Measurements from ENCODE around the gene MAML2.

Gene MAML2

GRCh38 chr11:96230686-96231085 lies 112.3 kb downstream of the MAML2 start:
- no peak for DNase-seq

DNA sequence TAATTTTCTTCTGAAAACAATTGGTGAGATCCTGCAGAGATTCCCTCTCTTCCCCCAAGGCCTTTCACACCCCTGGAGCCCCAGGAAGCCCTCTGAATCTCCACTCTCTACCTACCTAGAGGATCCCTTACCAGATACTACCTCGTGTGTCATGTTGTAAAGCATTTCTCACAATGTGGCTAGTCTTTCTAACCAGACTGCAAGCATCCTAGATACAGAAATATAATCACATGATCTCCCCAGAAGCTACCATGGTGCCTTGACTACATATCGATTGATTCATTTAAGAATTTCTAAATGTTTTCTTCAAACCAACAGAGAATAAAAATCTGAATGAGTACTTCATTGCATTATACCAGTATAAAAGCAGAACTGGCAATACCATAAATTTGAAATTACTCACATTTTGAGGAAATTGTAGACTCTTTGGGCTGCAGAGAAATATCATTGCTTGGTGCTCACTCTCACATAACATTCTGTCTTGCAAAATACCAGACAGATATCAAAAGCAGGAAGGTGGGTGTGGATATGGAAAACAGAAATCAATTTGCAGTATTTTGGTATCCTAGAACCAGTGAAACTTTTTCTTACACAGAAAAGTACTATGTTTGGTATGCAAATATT lies 113.5 kb downstream of the MAML2 start:
- no peak for DNase-seq

DNA sequence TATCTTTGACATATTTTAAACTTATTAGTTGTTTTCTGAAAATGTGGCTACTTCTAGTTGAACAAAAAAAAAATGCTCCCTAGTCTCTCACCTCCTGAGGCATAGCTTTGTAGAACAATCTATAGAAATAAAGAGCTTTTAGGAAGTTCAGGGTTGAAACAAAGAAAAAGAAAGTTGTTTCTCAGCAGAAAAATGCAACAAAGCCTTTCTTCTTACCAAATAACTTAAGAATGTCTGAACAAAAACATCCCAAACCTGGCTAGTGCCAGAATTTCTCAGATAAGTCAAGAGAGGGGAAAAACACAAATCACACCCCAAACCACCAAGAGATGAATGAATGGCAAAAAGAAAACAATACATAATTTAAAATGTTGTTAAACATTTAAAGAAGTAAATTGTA lies 114.1 kb downstream of the MAML2 start:
- DNase-seq: peak; percentile 62

DNA sequence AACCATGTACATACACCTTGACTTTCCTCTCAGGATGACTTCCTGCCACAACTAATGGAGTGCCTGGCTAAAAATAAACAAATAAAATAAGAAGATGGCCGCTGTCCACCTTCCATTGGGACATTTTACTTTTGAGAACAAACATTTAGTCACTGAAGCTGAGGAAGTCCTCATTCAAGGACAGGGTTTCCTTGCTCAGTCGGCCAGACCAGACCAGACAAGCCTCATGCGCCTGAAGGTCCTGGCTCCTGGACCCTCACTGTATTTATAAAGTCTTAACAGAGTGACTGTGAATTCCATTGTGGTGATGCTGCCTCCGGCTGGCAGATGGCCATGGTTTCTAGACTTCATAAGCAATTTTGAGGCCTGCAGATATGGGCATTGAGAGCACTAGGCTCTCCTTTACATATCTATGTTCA lies 114.5 kb downstream of the MAML2 start:
- peak; percentile 95 for DNase-seq

DNA sequence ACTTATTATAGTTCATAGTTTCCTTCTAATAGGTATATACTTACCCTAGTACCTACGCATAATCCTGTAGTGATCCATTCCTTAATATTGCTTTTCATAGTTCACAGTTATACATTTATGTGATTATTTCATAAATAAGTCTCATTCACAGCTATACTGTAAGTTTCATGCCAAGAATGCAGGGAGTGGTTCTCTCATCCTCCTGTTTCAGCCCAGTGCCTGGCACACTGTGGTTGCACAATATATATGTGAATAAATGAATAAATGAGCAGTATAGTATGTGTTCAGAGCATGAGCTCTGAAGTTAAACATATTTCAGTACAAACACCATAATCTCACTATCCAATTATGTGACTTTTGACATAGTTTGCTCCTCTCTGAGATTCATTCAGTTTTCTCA lies 115.8 kb downstream of the MAML2 start:
- no peak for DNase-seq

- DNase-seq: no peak
These were observed 119.9 kb downstream of the MAML2 start for GRCh38 chr11:96223083-96223482.

- peak; percentile 57 for DNase-seq
These were observed 120.9 kb downstream of the MAML2 start for GRCh38 chr11:96222102-96222501.

DNA sequence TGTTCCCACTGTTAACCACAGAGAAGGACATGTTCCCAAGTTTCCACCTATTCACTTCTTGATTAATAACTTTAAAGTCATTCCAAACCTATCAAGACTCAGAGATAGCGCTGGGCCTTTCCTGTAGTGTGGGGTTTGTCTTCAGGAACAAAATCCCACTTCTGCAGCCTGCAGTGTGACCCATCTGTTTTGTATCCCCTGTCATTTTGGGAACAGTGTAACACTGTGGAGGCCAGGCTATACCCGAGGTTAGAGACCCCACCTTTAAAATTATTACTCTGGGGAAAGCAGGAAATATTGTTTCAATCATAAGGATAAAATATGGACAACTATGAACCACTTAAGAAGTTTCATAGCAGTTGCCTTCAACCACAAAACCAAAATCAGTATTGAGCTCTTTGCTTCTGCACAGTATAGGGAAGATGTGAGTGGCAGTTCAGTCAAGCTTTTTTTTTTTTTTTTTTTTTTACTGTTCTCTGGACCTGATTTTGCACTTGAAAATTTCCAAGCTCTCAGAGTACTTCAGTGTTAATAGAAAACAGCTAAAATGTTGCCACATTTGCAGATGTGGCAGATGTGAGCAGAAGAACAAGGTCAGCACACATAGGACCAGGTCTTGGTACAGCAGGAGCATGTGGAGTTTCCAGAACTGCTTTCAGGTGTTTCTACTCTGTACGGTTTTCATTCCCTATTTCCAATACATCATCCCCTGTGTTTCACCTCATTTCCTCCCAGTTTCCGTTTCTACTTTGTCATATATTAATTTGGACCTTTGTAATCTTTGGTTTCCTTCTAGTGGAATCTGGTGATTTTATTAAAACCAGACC lies 121.5 kb downstream of the MAML2 start:
- DNase-seq: no peak

GRCh38 chr11:96219981-96220623 lies 122.9 kb downstream of the MAML2 start:
- no peak for DNase-seq

DNA sequence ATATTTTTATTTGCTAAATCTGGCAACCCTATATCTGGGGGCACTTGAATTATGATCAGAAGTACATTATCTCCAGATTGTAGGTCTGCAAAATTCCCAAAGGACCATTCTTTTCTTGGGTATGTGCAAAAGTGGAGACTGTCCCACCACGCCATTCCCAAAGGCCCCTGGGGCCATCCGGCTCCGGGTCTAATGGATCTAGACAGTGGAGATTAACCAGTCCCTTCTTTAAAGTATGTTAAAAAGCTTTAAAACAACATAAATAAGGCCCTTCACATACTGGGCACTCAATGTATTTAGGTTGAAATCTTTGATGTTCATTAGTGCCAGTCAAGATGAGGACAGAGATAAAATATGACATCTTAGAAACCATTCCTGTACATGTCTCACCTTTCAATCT lies 124.1 kb downstream of the MAML2 start:
- DNase-seq: no peak

DNA sequence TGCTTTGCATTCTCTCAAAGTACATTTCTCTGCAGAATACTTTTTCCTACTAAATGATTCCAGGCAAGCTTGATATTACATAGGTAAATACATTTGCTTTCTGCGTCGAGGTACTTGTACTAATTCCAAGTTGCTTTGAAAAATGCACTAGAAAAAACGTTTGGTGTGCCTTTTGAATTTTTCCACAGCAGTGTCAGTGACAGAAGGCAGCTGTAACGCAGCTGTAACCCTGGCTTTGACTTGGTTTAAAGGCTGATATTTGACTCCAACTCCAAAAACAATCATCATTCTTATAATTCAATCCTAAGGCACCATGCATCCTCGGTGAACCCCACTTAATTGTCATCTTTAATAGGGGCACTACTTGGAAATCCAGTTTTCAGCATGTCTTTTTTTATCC lies 125.0 kb downstream of the MAML2 start:
- no peak for DNase-seq

DNA sequence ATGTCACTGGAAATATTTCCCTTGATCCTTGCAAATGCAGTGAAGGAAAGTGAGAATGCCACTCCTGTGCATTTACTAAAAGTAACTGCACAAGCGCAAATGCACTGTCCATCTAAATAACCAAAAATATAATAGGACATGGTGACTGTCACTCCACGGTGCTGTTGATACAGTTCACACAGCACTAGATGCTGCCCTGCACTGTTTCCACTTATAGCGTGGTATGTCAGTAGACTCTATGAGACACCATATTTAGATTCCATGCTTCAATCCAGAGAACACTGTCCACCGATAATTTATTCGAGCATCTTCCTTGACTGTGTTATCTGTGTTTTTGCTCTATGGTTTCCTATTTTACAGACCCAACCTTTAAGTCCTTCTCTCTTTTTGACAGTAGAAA lies 125.8 kb downstream of the MAML2 start:
- DNase-seq: no peak

DNA sequence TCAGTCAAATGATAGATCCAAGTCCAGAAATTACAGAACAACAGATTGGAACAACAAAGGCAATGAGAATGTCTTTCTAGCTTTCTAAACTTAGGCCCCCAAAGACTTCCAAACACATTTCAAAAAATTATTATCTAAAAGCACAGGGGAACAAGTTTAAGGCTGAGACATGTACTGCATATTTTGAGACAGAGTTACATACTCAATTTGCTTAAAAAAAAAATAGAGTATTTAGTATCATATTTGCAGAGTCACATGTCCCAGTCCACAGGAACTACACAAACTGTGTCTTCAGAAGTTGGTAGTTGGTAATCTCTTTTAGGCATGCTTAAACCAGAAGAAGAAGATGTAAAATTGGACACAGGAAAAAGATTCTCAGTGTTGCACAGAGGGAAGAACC lies 127.2 kb downstream of the MAML2 start:
- no peak for DNase-seq

- DNase-seq: peak; percentile 41
These were observed 127.7 kb downstream of the MAML2 start for GRCh38 chr11:96215110-96215782.

GRCh38 chr11:96214777-96215109 lies 128.3 kb downstream of the MAML2 start:
- no peak for DNase-seq

GRCh38 chr11:96213500-96213899 lies 129.5 kb downstream of the MAML2 start:
- peak; percentile 88 for DNase-seq

DNA sequence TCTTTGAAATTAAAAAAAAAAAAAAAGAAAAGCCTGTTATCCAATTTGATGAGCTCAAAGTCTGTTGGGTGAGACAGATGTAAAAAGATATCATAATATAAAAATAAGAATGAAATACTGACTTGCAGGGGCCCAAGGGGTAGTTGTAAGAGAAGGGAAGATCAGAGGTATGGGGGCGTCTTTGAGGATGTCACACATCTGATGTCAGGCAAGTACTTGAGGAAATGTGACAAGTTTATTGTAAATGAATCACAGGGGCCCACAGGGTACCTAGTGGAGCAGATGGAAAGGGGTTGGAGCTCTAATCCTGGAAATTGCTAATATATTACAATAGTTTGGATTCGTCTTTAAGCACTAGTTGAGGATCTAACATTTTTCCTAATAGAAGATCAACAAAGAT lies 131.6 kb downstream of the MAML2 start:
- DNase-seq: no peak

GRCh38 chr11:96207459-96208449 lies 135.2 kb downstream of the MAML2 start:
- no peak for DNase-seq

- no peak for DNase-seq
These were observed 136.0 kb downstream of the MAML2 start for GRCh38 chr11:96206955-96207354.

GRCh38 chr11:96205460-96205809 lies 137.6 kb downstream of the MAML2 start:
- DNase-seq: no peak

DNA sequence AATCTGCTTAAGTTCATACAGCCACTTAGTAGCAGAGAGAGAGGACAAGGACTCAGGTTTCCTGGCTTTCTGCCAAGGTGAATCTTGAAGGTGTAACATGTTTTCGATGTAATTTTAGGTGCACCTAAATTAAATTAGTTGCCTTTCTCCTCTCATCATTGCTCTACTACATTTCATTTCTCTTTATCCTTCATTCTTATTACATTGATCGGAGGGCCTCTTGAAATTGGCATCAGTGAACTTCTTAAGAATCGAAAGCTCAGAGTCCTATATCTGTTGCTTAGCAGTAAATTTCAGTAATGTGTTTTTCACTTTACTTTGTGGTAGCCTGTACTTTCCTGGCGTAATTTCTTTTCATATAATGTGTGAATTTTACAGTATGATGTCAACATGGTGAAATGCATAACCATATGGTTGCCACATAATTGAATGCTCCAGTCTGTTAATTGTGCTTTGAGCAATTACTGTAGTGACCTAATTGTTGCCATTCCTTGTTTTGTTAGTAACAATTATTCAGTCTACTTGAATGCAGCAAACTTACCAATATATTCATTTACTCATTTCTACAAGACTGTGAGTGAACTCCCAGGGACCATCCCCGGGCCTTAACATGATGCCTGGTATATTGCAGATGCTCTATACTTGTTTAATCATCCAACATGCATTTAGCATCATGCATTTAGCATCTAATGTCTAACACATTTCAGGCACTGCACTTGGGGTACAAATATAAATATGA lies 138.1 kb downstream of the MAML2 start:
- DNase-seq: no peak

DNA sequence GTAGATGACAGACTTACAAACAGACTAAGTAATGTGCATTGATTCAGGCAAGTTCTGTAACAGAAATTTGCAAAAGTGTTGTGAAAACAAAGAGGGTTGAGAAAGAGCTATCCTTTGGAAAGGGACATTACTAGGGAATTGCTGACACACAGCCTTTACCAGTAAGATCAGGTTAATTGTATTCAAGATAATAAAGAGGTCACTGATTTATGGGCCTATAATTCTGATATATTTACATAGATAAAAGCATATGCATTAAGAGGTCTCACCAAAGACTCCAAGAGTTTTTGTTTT lies 138.7 kb downstream of the MAML2 start:
- DNase-seq: no peak
